Occipital lobe (tissue), 2 donors: Measurements from ENCODE around the gene MAN1B1. TPM values are rescaled to one million over a fixed set of nuclear protein-coding genes. Genes with fewer than 3 reads are reported as not detected.
"Not testable (repeated sequence)": the region's sequence is repeated elsewhere in the genome, so short reads cannot be mapped to it uniquely, and the experiment has no call there.

Experiments
- DNase-seq: peaks from one replicate; lab custom pipeline; 2025; lab: John Stamatoyannopoulos, UW
- total RNA-seq: library from RNA; depleted of rRNA; stranded (reverse); fragments of >200 nt; gene quantifications from one replicate; pipeline ENCODE4 v1.2.3, GENCODE V29; 2014

The MAN1B1 gene
- total RNA-seq, 1 donor from 2014 or later, result 38.5 TPM

- no peak for DNase-seq
Measured at GRCh38 chr9:137126786-137127185, 40.0 kb downstream of the MAN1B1 start.

DNA sequence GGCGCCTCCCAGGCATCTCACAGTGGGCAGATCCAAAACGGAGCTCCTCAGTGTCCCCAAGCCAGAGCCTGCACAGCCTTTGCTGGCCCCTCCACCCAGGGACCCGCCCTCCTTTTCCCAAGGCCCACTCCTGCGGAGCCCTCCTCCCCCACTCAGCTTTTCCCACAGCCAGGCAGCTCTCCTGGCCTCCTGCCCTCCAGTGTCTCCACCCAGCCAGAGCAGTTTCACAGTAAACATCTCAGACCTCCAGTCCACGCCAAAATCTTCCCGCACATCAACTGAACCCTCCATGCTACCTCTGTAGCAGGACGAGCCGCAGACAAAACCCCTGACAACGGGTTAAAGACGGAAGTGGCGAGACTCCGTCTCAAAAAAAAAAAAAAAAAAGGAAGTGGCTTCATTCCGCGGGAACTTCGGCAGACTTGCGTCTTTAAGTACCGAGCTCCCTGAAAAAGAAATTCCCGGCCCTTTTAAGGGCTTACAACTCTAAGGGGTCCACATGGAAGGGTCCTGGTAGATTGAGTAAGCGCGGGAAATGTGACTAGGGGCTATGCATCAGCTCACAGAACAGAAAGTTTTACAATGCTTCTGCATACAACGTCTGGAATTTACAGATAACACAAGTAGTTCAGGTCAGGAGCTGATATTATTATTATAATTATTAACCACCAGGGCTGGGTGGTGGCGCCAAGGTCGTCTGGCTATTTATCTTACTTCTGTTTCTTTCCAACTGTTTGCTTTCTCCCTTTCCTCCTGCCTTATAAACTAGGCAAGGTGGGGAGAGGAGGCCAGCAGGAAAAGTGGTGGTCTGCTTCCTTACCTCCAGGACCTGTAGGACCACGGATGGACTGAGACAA lies 40.7 kb downstream of the MAN1B1 start:
- DNase-seq, result no peak

DNA sequence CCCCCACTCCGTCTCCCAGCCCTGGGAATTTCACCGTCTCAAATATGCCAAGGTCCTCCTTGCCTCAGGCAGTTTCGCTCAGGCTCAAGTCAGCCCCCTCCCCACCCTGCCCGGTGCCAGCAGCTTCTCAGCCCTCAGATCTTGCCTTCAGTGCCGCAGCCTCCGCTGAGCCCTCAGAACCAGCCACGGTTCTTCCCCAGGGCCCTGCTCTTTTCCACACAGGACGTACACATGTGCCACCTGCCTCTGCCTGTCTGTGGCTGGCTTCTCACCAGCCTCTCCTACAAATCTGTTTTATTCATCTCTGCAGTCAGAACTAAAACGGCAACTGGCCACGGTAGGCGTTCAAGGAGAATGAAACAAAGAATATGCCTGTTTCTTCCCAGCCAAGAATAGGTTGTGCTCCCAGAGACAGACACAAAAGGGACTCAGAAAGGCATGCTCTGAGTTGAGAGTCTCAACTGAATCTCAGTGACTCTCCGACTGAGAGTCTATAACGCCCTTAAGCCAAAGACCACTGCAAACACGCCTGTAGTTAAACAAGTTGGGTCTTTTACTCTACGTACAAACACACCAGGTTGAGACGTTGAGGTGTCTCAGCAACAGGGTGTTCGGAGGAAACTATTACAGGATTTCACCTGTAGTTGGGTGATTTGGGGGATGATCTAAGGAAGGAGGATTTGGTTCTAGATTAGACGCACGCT lies 41.5 kb downstream of the MAN1B1 start:
- DNase-seq, result no peak

DNA sequence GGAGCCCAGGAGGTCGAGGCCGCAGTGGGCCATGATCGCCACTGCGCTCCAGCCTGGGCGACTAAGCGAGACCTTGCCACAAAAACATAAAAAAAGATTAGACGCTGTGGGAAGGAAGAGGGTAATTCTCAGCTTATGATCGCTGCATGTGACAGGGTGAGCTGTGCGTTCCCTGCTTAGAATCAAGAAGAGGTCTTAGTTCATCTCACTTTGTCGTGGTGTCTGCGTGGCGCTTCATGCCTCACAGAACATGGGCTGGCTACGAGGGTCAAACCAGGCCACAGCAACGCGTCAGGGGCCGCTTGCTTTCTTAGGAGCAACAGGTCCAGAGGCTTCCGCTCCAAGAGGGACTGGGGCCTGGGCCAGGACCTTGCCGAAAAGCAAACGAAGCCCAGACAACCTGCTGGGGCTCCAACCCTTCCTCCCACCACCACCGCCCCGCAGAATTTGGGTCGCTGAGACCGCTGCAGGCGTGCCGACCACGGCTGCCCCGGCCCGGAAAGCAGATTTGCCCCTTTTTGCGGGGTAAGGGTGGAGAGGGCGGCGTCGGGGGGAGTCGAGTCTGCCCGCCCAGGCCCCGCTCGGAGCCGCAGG lies 42.2 kb downstream of the MAN1B1 start:
- DNase-seq, result no peak

DNA sequence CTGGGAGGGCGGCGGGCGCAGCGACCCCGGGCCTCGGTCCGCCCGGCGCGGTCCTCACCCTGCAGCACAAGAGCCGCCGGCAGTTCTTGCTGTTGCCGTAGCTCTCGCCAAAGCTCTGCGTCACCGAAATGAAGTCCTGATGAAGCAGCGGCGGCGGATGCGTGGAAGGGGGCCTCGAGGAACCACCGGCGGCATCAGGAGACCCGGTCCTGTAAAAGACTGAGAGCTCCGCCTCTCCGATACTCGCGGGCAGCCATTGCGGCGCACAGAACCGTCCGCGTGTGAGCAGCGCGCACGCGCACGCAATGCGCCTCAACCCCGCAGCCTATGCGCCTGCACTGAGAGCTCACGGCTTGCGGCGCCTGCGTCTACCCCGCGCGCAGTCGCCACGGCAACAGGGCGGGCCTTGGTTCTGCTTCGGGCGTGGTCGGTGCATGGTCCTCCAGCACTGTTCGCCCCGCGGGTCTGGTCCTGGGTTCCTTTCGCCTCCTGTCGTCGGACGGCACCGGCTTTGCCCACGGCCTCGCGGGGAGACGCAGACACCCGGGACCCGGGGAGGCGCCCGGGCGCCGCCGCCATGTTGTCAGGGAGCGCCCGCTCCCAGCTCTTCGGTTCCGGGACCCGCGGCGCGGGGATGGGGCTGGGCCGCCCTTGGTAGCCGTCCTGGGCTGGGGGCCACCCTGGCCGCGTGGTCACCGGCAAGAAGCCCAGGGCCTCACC lies 42.8 kb downstream of the MAN1B1 start:
- peak; percentile 76 for DNase-seq

DNA sequence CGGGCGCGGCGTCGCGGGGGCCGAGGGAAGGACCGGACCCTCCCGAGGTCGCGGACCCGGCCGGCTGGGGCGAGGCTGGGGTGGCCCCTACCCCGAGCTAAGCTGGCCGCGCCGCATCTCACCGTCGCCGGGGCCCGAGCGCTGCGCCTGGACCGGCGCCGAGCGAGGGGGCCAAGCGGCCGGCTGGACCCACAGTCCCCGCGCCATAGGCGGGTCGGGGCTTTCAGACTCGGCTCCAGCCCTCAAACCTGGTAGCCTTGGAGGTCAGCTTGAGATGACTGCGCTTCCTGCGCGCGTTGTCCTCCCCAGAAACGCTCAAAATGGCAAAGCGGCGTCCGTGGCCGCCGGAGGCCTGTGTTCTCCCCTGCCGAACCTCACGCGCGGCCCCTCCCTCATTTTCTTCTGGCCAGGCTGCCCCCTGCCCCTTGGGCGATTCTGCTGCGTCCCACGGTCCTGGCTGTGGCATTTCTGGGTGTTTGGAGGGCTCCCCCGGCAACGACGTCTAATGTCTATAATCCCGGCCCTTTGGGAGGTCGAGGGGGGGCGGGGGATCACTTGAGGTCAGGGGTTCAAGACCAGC lies 43.5 kb downstream of the MAN1B1 start:
- DNase-seq, result no peak

DNA sequence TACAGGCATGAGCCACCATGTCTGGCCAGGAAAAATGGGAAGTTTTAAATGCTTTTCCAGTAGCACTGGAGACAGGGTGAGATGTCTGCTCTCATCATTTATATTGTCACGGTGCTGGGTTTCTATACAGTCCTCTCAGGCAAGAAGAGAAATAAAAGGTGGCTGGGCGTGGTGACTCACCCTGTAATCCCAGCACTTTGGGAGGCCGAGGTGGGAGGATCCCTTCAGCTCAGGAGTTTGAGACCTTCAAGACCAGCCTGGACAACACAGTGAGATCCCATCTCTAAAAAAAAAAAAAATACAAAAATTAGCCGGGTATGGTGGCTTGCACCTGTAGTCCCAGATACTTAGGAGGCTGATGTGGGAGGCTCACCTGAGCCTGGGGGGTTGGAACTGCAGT lies 47.4 kb downstream of the MAN1B1 start:
- no peak for DNase-seq

DNA sequence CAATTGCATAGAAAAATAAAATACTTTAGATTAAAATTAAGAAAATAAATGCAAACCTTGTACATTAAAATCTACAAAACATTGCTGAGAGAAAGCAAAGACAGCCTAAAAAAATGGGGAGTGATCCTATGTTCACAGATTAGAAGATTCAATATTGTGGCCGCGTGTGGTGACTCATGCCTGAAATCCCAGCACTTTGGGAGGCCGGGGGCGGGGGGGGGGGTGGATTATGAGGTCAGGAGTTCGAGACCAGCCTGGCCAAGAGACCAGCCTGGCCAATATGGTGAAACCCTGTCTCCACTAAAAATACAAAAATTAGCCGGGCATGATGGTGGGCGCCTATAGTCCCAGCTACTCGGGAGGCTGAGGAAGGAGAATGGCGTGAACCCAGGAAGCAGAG lies 48.4 kb downstream of the MAN1B1 start:
- DNase-seq, result not testable (repeated sequence)

- DNase-seq, result no peak
Measured at GRCh38 chr9:137136261-137136880, 49.6 kb downstream of the MAN1B1 start.

GRCh38 chr9:137136881-137137607 lies 50.3 kb downstream of the MAN1B1 start:
- DNase-seq, result no peak

DNA sequence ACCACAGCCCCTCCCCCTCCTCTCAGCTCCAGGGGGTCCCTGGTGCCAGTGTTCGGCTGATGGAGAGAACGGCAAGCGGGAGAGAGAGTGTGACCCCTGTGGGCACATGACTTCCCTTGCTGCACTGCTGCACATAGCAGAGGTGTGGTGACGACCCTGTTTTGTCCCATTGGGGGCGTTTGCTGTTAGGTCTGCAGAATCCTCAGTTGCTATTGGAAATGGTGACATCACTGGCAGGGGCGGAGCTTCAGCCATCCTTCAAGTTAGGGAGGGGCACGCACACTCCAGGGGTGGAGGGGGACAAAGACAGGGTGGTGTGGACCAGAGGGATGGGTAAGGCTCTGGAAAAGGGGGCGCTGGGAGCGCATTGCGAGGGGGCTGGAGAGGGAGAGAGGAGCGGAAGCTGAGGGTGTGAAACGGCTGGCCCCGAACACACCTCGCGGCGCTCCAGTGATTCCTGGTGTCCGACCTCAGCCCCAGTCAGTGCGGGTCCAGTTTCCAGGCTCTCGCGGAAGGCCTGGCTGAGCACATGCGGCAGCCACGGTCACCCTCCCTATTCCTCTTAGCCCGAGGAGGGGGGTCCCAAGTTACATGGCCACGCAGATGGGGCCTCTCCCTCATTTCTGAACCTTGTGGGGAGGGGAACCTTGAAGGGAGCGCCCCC lies 51.4 kb downstream of the MAN1B1 start:
- DNase-seq, result peak; percentile 61

DNA sequence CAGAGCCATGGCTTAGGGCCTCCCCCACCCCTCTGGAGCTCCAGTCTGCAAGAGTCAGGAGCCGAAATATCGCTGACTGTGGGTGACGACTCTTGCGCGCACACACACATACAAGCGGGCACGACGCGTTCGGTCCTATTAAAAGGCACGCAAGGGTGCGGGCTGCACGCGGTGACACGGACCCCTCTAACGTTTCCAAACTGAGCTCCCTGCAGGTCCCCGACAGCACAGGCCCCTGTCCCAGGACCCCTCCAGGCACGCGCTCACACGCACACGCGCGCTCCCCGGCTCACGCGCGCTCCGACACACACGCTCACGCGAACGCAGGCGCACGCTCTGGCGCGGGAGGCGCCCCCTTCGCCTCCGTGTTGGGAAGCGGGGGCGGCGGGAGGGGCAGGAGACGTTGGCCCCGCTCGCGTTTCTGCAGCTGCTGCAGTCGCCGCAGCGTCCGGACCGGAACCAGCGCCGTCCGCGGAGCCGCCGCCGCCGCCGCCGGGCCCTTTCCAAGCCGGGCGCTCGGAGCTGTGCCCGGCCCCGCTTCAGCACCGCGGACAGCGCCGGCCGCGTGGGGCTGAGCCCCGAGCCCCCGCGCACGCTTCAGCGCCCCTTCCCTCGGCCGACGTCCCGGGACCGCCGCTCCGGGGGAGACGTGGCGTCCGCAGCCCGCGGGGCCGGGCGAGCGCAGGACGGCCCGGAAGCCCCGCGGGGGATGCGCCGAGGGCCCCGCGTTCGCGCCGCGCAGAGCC lies 52.1 kb downstream of the MAN1B1 start, which contains the start of gene GRIN1:
Gene GRIN1, plus strand, starts transcription at position 433 of the 746 bp plus-strand sequence. CDS start 333 bp downstream, outside the sequence.
- DNase-seq, result peak; percentile 53

DNA sequence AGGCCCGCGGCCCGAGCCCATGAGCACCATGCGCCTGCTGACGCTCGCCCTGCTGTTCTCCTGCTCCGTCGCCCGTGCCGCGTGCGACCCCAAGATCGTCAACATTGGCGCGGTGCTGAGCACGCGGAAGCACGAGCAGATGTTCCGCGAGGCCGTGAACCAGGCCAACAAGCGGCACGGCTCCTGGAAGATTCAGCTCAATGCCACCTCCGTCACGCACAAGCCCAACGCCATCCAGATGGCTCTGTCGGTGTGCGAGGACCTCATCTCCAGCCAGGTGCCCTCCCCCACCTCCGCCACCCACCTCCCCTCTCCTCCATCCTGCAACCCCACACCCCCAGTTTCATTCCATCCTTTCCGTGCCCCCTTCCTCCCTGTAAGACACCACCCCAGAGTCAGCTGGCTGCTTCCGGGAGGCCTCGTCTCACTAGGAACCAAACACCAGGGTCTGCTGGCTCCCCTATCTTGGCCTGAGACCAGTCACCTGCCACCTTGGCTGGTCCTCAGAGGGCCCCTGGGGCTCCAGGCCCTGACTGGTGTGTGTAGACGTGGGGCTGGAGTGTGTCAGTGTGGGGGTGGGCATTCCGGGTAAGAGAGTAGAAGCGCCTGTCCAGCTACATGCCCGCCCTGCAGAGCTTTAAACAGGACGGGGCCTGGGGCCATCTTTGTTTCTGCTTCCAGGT lies 52.8 kb downstream of the MAN1B1 start:
- DNase-seq, result no peak

- peak; percentile 74 for DNase-seq
Measured at GRCh38 chr9:137140151-137141012, 53.6 kb downstream of the MAN1B1 start.

DNA sequence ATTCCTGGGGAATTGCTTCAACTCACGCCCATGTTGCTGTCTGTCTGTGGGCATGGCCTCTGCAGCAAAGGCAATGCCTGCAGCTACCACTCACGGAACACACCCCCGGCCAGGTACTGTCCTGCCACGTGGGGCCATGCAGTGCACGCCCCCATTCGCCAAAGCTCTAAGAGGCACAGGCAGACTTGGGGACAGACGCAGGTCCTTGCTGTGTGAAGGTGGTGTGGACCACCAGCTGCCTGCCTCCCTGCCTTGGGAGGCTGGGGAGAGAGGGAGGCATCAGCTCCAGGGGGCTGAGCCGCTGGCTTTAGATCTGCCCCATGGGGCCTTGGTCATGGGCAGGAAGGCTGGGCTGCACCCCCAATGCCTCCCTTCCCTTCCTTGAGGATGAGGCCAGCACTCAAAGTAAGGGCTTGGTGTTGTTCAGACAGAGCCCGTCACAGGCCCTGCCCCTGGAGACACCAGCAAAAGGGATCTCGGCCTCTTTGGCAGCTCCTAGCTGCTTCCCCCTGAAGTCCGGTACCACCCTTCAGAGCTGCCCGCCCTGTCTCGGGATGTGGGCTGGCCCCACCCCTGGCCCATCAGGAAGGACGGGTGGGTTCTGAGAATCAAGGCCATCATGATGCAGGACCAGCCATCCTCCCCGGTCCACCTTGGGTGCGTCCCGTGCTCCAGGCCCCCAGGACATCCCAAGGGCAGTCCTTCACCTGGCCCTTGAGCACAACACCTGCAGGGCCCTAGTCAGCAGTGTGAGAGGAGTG lies 54.4 kb downstream of the MAN1B1 start:
- DNase-seq, result no peak
